Forelimb muscle (tissue), 1 donor: ENCODE results near the gene TMX4. TPM values are rescaled to one million over a fixed set of nuclear protein-coding genes. Genes with fewer than 3 reads are reported as not detected.
"Not testable (repeated sequence)": the region's sequence is repeated elsewhere in the genome, so short reads cannot be mapped to it uniquely, and the experiment has no call there.

Experiments
- DNase-seq: peaks from one replicate; pipeline ENCODE4 v3.0.0-alpha.2; 2013; ENCODE audit warnings: low read depth
- polyA plus RNA-seq: library from polyadenylated mRNA; unstranded; fragments of 120-200 nt; gene quantifications from one replicate; pipeline ENCODE4 v1.2.1, GENCODE V29; 2013; ENCODE audit not compliant: insufficient read length

TMX4 gene
- polyA plus RNA-seq, 1 donor, result 19.6 TPM

- DNase-seq, result no peak
Measured at GRCh38 chr20:7967199-7967844, 52.2 kb downstream of the TMX4 start.

GRCh38 chr20:7966176-7966575, 53.4 kb downstream of the TMX4 start:
- no peak for DNase-seq

GRCh38 chr20:7959484-7959883, 60.1 kb downstream of the TMX4 start:
- no peak for DNase-seq

- not testable (repeated sequence) for DNase-seq
Measured at GRCh38 chr20:7956561-7956960, 63.0 kb downstream of the TMX4 start.

- DNase-seq, result no peak
Measured at GRCh38 chr20:7950387-7950786, 69.2 kb downstream of the TMX4 start.

- no peak for DNase-seq
Measured at GRCh38 chr20:7943891-7944290, 75.7 kb downstream of the TMX4 start.

DNA sequence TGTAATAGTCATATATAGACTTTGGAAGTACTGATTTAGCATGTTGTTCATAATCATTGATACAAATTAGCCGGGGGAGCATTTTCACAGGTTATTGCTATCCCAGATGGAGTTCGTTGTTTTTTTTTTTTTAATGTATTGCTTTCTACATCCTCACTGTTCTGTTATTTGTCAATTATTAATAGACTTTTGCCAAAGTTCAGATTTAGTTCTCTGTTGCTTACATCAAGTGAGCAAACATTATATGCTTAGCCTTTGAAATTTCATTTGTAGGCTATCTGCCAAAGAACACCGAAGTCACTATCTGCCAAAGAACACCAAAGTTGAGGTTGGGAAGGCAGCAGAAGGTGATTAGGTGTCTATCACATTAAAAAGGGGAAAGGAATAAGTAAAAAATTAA, 79.2 kb downstream of the TMX4 start, which contains the start of gene HAO1:
Gene HAO1, minus strand, starts transcription at position 118 of the 400 bp plus-strand sequence. Its CDS starts 36 bp downstream, at position 82.
- no peak for DNase-seq

- DNase-seq, result no peak
Measured at GRCh38 chr20:7939663-7940062, 79.9 kb downstream of the TMX4 start.

GRCh38 chr20:7938058-7938457, 81.5 kb downstream of the TMX4 start:
- no peak for DNase-seq

DNA sequence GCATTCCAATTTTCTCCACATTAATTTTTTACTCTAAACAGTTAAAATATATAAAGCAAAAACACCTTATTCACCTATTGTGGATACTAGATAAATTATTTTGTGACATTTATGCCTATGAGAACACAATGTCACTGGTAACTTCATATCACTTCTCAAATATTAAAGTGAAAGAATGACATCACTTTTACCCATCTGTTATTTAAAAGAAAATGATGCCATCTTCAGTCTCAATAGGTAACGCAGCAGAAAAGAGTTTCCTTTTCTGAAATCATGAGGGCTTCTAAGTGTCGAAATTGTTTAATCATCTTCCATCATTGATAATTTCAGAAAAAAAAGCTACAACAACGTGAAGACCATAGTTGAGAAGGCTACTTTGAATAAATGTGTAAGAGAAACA, 82.2 kb downstream of the TMX4 start:
- DNase-seq, result no peak

- DNase-seq, result no peak
Measured at GRCh38 chr20:7935027-7935551, 84.5 kb downstream of the TMX4 start.

DNA sequence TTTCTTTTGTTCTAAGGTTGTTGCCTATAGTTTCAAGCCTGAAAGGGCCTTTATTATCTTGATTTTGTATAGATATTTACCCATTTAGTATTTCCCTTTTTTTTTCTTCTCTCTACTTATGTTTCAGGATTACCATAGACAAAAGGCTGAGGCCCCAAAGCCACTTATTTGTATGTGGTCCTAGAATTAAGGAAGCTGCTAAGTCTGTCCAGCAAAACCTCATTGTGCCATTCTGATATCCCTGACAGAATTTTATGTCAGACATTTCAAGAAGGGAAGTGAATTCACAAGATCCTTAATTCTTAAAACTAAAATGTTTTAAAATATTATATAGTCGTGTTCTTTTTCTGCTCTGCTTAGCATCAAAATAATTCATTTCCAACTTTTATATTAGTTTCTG, 86.2 kb downstream of the TMX4 start:
- no peak for DNase-seq

- no peak for DNase-seq
Measured at GRCh38 chr20:7930343-7930742, 89.2 kb downstream of the TMX4 start.

Other genes starting within 250 kb of the TMX4 start
- gene HAO1, start 79.3 kb downstream of the TMX4 start, polyA plus RNA-seq, result not detected
- 8.5 TPM for gene PLCB1, start 112.5 kb upstream of the TMX4 start, polyA plus RNA-seq